ENCODE results near the gene TRIM73.
"Not testable (repeated sequence)": the region's sequence is repeated elsewhere in the genome, so short reads cannot be mapped to it uniquely, and the experiment has no call there.

The TRIM73 gene

DNA sequence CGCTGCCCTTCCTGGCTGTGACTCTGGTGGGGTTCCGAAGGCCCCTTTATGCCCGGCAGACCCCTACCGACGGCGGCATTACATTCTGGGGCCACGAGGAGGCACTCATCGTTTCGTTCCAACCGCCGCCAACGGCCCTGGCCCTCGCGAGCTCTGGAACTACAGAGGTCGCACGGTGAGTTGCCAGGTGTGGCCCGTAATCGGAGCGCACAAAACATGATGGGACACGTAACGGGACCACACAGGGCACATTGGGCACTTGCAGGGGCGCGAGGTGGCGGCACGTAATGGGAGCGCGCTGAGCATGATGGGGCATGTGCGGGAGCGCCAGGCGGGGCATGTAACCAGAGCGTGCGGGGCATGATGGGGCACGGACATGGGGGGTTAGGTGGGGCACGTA, at the start of gene TRIM73:
Gene TRIM73 (plus strand): TSS at position 301 of the 400 bp plus-strand sequence. CDS start 3,305 bp downstream, outside the sequence.
- DNase-seq (ENCODE audit: low read depth), result not testable (repeated sequence)

DNA sequence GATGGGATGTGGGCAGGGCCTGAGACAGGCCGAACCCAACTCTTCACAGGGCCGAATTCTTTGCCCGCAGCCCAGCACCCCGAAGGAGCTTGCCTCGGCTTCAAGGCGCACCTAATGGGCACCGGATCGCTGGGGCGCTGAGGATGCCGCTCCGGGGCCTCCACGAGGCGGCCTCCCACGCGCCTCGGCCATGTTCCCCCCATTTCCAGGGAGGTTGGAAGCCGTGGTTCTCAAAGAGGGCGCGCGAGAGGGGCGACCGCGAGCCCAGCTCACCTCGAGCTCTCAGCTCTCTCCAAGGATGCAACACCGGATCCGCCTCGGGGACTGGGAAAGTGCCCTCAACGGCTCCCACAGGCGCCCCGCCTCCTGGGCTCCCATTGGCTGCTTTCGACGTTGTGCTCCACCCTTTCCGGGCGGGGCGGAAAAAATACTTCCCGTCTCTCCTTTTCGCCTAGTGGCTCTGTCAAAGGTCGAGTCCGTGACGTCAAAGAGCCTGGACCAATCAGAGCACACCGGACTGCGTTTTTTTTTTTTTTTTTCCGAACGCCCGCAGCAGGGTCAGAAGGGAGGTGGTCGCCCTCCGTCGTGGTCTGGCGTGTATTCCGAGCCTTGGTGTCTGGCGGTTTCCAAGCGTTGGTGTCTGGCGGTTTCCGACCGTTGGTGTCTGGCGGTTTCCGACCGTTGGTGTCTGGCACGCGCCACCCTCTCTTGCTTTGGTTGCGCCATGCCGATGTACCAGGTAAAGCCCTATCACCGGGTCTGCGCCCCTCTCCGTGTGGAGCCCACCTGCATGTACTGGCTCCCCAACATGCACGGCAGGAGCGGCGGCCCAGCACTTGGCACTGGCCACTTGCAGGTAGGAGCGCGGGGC, 36.5 kb upstream of the TRIM73 start:
- peak; percentile 13 for DNase-seq (ENCODE audit: low read depth)

DNA sequence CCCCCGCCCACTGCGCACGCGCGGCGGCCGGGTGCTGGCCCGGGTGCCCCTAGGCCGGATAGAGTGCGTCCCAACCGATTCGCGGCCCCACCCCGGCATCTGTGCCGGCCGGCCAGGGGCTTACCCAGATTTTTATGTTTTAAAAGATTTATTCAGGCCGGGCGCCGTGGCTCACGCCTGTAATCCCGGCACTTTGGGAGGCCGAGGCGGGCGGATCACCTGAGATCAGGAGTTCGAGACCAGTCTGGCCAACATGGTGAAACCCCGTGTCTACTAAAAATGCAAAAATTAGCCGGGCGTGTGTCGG, 35.9 kb upstream of the TRIM73 start:
- not testable (repeated sequence) for DNase-seq (ENCODE audit: low read depth)

DNA sequence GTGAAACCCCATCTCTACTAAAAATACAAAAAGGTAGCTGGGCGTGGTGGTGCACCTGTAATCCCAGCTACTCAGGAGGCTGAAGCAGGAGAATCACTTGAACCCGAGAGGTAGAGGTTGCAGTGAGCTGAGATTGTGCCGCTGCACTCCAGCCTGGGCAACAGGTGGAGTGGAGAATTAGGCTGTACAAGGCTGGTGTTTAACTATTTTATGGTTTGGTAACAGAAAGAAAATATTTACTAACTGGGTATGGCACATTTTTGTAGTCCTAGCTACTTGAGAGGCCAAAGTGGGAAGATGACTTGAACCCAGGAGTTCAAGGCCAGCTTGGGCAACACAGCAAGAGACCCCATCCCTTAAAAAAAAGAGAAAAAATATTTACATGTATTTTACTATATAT, 31.4 kb upstream of the TRIM73 start:
- DNase-seq (ENCODE audit: low read depth), result not testable (repeated sequence)

DNA sequence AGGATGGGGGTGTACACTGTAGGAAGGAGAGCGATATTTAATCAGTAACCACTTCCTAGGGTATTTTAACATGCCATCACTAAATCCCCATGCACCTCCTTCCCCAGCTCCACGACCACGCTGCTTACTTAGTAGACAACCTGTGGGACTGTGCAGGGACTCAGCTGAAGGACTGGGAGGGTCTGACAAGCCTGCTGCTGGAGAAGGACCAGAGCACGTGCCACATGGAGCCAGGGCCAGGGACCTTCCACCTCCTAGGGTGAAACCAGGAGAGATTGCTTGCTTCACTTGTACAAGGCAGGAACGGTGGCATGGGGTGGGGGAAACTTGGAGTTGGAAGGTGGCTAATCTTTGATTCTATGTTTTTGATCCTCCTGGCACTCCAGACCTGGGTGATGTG, 28.8 kb upstream of the TRIM73 start:
- not testable (repeated sequence) for DNase-seq (ENCODE audit: low read depth)

DNA sequence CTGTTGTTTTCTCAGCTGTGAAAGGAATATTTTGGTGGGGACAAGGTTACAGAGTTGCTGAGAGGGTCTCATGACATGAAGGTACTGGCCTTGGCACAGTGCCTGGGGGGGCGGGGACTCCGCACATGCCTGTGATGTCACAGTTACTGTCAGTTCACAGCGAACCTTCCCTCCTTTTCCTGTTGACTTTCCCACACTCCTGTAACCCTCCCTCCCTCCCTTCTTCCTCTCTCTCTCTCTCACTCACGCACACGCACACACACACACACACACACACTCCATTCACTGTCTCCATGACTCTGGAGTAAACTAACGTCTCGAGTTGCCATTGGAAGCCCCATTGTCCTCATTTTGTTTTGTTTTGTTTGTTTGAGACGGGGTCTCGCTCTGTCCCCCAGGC, 28.1 kb upstream of the TRIM73 start:
- DNase-seq (ENCODE audit: low read depth), result not testable (repeated sequence)

DNA sequence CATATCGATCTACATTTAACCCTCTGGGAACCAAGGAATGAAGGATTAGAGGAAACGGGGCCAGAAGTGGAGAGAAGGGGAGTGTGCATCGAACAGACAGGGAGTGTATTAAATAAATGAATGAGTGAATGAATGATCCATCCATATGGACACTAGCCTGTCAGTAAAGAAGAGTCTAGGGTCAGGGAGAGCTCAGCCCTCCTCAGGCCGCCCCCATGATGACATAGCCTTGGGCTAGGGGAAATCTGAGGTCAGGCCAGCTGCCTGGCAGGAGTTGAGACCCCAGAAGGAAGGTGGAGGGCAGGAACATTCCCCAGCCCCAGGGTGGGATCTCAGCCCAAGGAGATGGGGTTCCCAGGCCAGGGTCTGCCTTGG, 21.3 kb upstream of the TRIM73 start:
- not testable (repeated sequence) for DNase-seq (ENCODE audit: low read depth)

DNA sequence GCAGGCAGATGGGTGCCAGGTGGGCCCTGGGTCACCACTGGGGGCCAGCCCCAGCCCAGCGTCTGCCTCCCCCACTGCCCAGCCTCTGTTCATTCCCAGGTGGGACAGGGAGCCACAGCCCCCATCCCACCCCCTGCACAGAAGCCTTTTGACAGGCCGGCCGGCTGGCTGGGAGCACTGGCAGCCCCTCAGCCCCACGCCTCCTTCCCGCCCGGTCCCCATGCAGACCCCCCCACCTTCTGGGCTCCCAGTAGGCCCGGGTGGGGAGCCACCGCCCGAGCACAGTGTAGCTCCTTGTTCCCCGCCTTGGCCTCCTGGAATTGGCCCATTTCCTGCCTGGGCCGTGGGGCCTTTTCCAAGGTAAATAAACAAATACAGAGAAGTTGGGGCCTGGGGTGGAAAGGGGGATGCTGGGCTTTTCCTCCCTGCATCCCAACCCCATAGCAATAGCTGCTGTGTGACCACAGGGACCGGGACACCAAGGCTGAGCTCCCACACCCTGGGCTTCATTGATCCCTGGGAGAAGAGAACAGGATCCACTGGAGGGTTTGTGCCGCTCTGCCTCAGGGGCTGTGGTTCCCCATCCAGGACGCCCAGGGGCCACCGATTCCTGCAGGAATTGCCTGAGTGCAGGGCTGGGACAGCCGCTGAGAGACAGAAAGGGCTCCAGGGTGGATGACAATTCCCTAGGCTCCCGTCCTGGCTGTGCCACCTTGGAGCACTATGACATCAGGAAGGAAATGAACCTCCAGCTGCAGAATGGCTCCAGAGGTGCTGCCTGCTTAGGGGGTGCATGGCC, 20.7 kb upstream of the TRIM73 start:
- not testable (repeated sequence) for DNase-seq (ENCODE audit: low read depth)

DNA sequence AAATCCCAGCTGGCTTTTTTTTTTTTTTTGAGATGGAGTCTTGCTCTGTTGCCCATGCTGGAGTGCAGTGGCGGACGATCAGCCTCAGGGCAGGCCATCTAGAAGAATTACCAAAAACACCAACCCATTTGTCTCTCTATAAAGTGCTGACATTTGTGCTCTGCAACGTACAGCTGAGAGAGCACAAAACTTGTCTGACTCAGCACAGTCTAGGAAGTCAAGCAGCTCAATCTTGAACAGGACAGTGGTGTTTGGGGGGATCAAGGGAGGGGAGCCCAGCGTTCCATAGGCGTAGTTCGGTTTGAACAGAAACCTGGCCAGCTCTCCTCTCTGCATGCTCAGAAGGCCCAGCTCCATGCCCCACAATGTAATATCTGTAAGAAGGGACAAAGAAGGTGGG, 2.2 kb upstream of the TRIM73 start:
- DNase-seq (ENCODE audit: low read depth), result not testable (repeated sequence)

DNA sequence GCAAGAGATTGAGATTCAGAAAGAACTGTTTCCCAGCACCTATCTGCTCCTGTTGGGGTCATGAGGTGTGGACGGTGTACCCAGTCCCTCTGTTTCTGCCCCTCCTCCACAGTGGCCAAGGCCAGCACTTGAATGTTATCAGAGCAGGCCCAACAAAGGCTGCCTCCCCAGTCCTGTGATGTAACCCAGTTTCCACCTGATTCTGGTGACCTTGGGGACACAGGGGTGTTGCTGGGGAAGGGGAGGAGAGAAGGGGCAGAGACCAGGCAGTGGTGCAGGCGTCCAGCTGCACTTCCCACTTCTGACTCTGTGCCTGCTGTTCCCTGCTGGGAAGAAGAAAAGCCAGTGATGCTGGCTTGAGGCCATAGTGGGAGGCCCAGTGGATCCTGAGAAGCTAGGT, 2.4 kb downstream of the TRIM73 start:
- not testable (repeated sequence) for DNase-seq (ENCODE audit: low read depth)

DNA sequence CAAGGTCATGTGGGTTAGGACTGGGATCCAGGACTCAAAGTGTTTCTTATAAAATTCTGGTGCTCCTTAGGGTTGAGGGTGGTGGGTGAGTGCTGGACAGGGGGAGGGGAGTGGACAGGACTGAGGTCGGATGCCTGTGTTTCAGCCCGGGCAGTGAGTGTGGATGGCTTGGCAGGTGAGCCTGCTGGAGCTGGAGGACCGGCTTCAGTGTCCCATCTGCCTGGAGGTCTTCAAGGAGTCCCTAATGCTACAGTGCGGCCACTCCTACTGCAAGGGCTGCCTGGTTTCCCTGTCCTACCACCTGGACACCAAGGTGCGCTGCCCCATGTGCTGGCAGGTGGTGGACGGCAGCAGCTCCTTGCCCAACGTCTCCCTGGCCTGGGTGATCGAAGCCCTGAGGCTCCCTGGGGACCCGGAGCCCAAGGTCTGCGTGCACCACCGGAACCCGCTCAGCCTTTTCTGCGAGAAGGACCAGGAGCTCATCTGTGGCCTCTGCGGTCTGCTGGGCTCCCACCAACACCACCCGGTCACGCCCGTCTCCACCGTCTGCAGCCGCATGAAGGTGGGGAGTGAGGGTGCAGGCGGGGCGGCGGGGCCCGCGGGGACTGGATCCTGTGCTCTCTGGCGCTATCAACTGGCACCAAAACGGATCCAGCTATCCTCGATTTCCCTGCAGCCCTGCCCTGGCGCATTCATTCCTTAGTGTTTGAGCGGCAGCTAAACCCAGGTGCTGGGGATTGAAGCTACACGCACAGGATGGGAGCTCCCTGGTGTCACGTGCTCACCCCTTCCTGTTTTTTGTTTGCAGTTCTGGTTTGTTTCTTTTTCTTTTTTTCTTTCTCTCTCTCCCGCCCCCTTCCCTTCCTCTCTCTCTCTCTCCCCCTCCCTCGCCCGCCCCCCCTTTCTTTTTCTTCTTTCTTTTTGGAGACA, 3.6 kb downstream of the TRIM73 start:
- not testable (repeated sequence) for DNase-seq (ENCODE audit: low read depth)

DNA sequence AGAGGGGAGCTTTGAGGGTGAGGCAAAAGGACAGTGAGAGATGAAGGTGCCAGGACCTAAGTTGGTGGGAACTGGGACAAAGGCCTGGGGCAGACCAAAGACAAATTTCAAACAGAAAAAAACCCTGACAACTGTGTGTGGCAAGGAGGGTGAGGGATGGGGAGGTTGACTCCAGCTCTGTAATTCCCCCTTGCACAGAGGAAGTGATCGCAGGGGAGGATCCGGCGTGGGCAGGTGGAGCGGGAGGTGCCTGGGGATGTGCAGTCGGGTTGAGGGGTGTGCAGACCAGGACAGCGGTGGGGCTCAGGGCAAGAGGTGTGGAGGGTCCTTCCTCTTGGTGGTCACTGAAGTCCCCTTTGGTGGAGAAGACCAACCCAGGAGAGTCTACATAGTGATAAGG, 5.1 kb downstream of the TRIM73 start:
- DNase-seq (ENCODE audit: low read depth), result not testable (repeated sequence)

DNA sequence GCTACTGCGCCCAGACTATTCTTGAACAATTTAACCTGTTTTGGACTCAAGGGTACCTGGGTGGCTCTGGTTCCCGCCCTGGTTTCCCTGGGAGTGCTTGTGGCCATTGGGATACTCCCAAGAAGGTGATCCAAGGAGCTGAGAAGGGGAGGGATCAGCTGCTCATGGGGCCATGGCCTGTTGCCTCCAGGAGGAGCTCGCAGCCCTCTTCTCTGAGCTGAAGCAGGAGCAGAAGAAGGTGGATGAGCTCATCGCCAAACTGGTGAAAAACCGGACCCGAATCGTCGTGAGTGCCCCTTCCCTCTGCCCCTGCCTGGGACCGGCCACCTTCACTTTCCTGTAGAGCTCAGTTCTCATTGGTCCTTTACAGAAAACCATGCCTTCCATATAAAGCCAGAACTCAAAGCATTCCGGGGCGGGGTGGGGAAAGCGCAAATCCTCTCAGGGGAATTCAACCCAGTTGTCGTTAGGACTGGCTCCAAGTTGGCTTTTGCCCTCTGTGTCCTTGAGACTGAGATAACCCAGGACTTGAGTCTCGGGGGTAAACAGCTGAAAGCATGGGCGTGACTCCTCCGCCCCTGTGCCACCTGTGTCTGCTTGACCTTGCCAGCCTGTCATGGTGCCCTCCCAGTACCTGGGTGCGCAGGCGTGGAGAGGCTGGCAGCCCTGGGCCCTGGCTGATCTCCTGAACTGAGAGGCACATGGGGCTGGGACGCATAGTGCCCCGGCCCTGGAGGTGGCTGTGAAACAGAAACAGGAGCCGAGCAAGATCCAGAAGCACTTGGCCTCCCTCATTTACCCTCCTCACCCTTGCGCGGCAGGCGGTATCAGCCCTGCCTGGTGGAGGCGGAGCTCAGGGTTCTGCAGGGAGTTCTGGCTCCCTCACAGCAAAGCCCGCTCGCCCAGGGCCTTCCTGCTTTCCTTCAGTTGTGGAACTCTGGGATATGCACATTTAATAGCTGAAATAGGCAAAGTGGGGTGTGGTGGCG, 8.3 kb downstream of the TRIM73 start:
- not testable (repeated sequence) for DNase-seq (ENCODE audit: low read depth)

DNA sequence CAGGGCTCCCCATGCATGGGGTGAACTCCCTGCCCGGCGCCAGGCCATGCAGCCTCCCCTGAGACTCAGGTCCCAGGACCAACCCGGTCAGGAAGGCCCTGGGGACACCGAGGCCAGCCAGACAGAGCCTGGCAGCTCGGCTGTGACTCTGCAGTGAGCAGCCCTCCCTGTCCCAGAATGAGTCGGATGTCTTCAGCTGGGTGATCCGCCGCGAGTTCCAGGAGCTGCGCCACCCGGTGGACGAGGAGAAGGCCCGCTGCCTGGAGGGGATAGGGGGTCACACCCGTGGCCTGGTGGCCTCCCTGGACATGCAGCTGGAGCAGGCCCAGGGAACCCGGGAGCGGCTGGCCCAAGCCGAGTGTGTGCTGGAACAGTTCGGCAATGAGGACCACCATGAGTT, 9.2 kb downstream of the TRIM73 start:
- not testable (repeated sequence) for DNase-seq (ENCODE audit: low read depth)

DNA sequence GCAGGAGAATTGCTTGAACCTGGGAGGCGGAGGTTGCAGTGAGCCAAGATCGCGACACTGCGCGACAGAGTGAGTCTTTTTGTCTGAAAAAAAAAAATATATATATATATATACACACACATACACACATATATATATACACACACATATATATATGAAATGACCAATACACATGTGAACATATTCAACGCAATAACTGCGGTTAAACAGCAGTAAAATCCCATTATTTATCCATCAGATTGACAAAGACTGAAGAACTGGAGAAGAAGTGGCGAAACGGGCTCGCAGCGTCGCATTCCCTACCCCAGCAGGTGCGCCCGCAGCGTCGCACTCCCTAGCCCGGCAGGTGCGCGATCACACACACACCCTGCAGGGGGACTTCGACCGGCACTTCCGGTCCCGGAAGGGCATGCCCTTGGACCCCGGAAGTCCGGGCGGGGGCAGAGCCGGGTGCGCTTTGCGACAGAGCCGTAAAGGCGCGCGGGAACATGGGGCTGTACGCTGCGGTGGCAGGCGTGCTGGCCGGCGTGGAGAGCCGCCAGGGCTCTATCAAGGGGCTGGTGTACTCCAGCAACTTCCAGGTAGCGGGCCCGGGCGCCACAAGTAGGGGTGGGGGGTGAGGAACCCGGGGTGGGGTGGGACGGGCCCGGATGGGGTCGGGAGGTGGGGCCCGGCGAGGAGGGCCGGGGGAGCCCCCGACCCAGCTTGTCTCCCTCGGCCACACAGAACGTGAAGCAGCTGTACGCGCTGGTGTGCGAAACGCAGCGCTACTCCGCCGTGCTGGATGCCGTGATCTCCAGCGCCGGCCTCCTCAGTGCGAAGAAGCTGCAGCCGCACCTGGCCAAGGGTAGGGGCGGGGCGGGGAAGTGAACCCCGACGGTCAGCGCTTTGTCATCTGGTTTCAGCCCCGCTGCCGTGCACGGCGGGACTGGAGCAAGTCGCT, 14.7 kb downstream of the TRIM73 start:
- not testable (repeated sequence) for DNase-seq (ENCODE audit: low read depth)

DNA sequence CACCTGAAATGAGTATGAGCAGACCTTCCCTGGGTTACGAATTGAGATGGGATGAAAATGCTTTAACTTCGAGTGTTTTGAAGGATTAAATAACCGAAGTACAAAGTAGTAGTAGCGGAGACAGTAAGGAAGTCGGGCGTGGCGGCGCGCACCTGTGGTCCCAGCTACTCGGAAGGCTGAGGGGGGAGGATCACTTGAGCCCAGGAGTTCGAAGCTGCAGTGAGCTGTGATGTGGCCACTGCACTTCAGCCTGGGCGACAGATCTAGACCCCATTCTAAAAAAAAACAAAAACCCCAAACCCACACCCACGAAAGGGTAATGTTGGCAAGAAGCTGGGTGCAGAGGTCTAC, 15.4 kb downstream of the TRIM73 start:
- DNase-seq (ENCODE audit: low read depth), result not testable (repeated sequence)

DNA sequence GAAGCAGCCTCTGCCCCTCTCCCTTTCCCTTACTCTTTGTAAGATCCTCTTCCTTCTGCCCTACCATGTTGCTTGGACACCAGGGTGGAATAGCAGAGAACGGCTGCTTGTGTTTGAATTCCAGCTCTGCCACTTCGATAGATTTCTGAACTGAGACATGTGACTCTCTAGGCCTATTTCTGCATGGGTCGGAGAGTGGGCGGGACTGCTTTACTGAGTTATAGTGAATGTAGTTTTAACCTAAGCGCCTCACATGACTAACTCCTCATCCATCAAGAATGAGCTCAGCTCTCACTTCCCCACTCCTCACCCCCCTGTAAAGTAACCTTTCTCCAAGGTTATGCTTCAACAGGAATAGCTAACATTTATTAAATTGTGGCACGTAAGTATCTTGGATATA, 18.8 kb downstream of the TRIM73 start:
- DNase-seq (ENCODE audit: low read depth), result not testable (repeated sequence)

DNA sequence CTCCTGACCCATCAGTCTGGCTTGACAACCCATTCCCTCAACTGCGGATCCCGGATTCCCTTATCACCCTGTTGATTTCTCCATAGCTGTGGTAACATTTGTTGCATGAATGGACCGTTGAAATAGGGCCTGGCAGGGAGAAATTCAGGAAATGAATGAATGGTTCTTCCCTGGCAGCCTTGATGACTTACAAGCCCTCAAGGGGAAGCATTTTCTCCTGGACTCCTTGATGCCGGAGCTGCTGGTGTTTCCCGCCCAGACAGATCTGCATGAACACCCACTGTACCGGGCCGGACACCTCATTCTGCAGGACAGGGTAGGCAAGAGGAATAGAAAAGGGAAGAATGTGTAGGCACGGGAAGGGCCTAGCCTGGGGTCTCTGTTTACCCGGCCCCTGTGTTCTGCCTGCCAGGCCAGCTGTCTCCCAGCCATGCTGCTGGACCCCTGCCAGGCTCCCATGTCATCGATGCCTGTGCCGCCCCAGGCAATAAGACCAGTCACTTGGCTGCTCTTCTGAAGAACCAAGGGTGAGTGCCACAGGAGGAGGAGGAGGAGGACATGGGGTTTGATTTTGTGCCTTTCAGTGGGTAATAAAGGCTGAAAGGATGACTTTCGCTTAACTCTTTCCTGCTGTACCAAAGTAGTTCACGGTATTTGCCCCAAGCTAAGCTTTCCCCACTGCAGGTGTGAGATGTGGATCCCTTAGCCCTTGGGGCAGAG, 19.4 kb downstream of the TRIM73 start:
- DNase-seq (ENCODE audit: low read depth), result not testable (repeated sequence)

DNA sequence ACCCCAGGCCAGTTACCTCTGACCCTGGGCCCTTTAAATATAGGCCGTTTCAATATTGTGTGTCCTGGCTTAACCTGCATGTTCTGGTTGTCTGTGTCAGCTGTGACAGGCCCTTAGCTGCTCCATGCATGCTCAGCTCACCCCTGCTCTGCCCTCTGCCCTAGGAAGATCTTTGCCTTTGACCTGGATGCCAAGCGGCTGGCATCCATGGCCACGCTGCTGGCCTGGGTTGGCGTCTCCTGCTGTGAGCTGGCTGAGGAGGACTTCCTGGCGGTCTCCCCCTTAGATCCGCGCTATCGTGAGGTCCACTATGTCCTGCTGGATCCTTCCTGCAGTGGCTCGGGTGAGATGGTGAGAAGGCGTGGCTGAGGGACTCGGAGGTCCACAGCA, 20.0 kb downstream of the TRIM73 start:
- DNase-seq (ENCODE audit: low read depth), result not testable (repeated sequence)

All from activated T-helper 9 cell treated with anti-CD3 and anti-CD28 coated beads, Interleukin-2, amount 50 U/mL, for 16 hours (primary cell).